Choroid plexus epithelial cell (primary cell): ENCODE data around the gene MN1.

ENCODE experiments used
- DNase-seq: peaks from one replicate; pipeline ENCODE4 v3.0.0-alpha.2; 2010; ENCODE audit warnings: low read depth
- H3K4me3 ChIP-seq: 2 replicates; pipeline ENCODE4 v1.5.1; 2011; ENCODE audit warnings: low read depth, mild to moderate bottlenecking, control low read depth, low read length, moderate library complexity
- CTCF ChIP-seq: conservative IDR thresholded peaks from 2 replicates; pipeline ENCODE4 v1.5.1; 2011; ENCODE audit warnings: low read depth, mild to moderate bottlenecking, control low read depth, inconsistent platforms, low read length, moderate library complexity

MN1 gene

GRCh38 chr22:27754247-27754887 is 47.2 kb downstream of the MN1 start:
- no peak overlapping the region for H3K4me3 ChIP-seq
- TF ChIP-seq CTCF = no peak
- peak; percentile 37 for DNase-seq

- TF ChIP-seq CTCF = no peak
- no peak for DNase-seq
- no peak overlapping the region for H3K4me3 ChIP-seq
Measured at GRCh38 chr22:27752771-27753170, 48.8 kb downstream of the MN1 start.

- TF ChIP-seq CTCF = no peak
- DNase-seq = no peak
- no peak overlapping the region for H3K4me3 ChIP-seq
Measured at GRCh38 chr22:27752141-27752540, 49.4 kb downstream of the MN1 start.

GRCh38 chr22:27751277-27752070 is 50.1 kb downstream of the MN1 start:
- H3K4me3 ChIP-seq = no peak overlapping the region
- TF ChIP-seq CTCF = no peak
- DNase-seq = no peak

GRCh38 chr22:27750584-27751265 is 50.8 kb downstream of the MN1 start:
- TF ChIP-seq CTCF = no peak
- H3K4me3 ChIP-seq = no peak overlapping the region
- no peak for DNase-seq

GRCh38 chr22:27749597-27750225 is 51.8 kb downstream of the MN1 start:
- DNase-seq = peak; percentile 71
- no peak overlapping the region for H3K4me3 ChIP-seq
- TF ChIP-seq CTCF = no peak
